HUES64 (cell line): ENCODE data around the gene PKN2.
"Not testable (repeated sequence)": the region's sequence is repeated elsewhere in the genome, so short reads cannot be mapped to it uniquely, and the experiment has no call there.

Source experiments
- H3K27ac ChIP-seq: 2 replicates; pipeline ENCODE4 v1.7.0; 2013; ENCODE audit warnings: low read depth, low read length, inconsistent platforms
- H3K27me3 ChIP-seq: 2 replicates; pipeline ENCODE4 v1.6.1; 2013; ENCODE audit warnings: mild to moderate bottlenecking, low read length; ENCODE audit not compliant: insufficient read depth
- H3K36me3 ChIP-seq: 2 replicates; pipeline ENCODE4 v1.6.1; 2013; ENCODE audit warnings: mild to moderate bottlenecking, low read length; ENCODE audit not compliant: insufficient read depth
- H3K4me1 ChIP-seq: 2 replicates; pipeline ENCODE4 v1.6.1; 2013; ENCODE audit warnings: mild to moderate bottlenecking, low read length, moderate library complexity; ENCODE audit not compliant: insufficient read depth
- H3K4me3 ChIP-seq: 2 replicates; pipeline ENCODE4 v1.5.1; 2013; ENCODE audit warnings: mild to moderate bottlenecking, low read length, moderate library complexity
- H3K9ac ChIP-seq: 2 replicates; pipeline ENCODE4 v1.6.1; 2013; ENCODE audit warnings: mild to moderate bottlenecking, low read depth, low read length
- H3K9me3 ChIP-seq: 2 replicates; pipeline ENCODE4 v1.6.1; 2013; ENCODE audit warnings: low read depth, low read length; ENCODE audit not compliant: insufficient read depth
- whole genome bisulfite sequencing: fragments of 150-250, 120-280 bp; methylation state at CpG from one replicate; pipeline ENCODE4 v1.1.7; 2013; ENCODE audit warnings: missing lambda C conversion rate; 5-methylcytosine and 5-hydroxymethylcytosine counted together

The PKN2 gene

GRCh38 chr1:88847643-88848042 is 163.6 kb downstream of the PKN2 start:
- H3K4me1 ChIP-seq: no peaks in the 10 kb centered on the region
- H3K9me3 ChIP-seq: no peaks in the 10 kb centered on the region
- peaks cover 3% of the 10 kb centered on the region; the same call in 1 of the 2 replicates for H3K36me3 ChIP-seq
- H3K27me3 ChIP-seq: no peaks in the 10 kb centered on the region
- 27% methylated on average over 1 of the region's 1 CpG for WGBS
- H3K9ac ChIP-seq: no peak overlapping the region
- no peak overlapping the region for H3K27ac ChIP-seq
- H3K4me3 ChIP-seq: no peak overlapping the region

DNA sequence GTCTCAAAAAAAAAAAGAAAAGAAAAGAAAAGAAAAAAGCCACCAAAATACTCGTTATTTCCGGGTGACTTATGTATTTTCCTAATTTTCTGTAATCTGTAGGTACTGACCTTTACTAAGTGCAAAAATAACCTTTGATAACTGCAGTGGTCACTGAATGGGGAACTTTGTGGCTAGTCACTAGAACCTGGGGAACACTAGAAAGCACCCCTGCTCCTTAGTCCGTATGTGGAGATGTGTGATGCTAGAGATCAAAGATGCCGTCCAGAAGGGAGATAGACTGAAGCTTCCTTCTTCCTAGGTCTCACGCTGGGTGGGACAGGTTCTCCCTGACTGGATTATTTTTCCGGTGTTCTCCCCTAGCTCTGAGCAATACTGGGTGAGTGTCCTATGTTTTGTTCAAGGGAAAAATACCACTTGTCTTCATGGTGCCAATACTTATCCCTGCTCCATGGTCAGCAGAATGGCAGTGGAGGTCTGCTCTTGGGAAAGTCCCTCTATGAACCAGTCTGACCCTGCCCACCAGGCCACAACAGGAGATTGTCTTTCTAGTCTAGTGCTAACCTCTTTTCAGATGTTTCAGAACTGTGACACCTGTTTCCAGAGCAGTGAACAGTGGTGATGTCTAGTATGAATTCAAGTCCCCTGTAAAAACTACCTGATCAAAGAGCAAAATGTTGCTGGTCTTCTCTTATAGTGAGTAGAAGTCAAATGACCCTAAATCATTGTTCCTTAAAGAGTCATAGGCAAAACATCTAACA is 167.4 kb downstream of the PKN2 start:
- Histone ChIP-seq H3K27ac (no peak overlapping the region), H3K4me1 (no peaks in the 10 kb centered on the region), H3K36me3 (peaks cover 27% of the 10 kb centered on the region), H3K4me3 (no peak overlapping the region), H3K9ac (no peak overlapping the region), H3K27me3 (no peaks in the 10 kb centered on the region), H3K9me3 (no peaks in the 10 kb centered on the region)
- 96% methylated on average over 6 of the region's 6 CpGs for WGBS

- H3K4me1 ChIP-seq: no peaks in the 10 kb centered on the region
- H3K9ac ChIP-seq: no peak overlapping the region
- WGBS: 95% methylated on average over 5 of the region's 6 CpGs
- H3K27me3 ChIP-seq: no peaks in the 10 kb centered on the region
- no peak overlapping the region for H3K27ac ChIP-seq
- H3K9me3 ChIP-seq: no peaks in the 10 kb centered on the region
- H3K36me3 ChIP-seq: peaks cover 6% of the 10 kb centered on the region
- H3K4me3 ChIP-seq: no peak overlapping the region
Measured at GRCh38 chr1:88867743-88868521, 183.9 kb downstream of the PKN2 start.

- WGBS: 97% methylated on average over 14 of the region's 14 CpGs
- not testable (repeated sequence) for H3K4me3 ChIP-seq, H3K27me3 ChIP-seq, H3K9ac ChIP-seq, H3K27ac ChIP-seq, H3K4me1 ChIP-seq, H3K9me3 ChIP-seq, H3K36me3 ChIP-seq
Measured at GRCh38 chr1:88869644-88870043, 185.6 kb downstream of the PKN2 start.

GRCh38 chr1:88873737-88874349 is 189.8 kb downstream of the PKN2 start:
- Histone ChIP-seq H3K4me1 (no peaks in the 10 kb centered on the region), H3K9ac (no peak overlapping the region), H3K9me3 (no peaks in the 10 kb centered on the region), H3K27me3 (no peaks in the 10 kb centered on the region), H3K27ac (no peak overlapping the region), H3K36me3 (no peaks in the 10 kb centered on the region), H3K4me3 (no peak overlapping the region)
- 94% methylated on average over 4 of the region's 5 CpGs for whole genome bisulfite sequencing

- Histone ChIP-seq H3K4me1 (no peaks in the 10 kb centered on the region), H3K9me3 (no peaks in the 10 kb centered on the region), H3K27ac (no peak overlapping the region), H3K4me3 (no peak overlapping the region), H3K27me3 (no peaks in the 10 kb centered on the region), H3K9ac (no peak overlapping the region), H3K36me3 (no peaks in the 10 kb centered on the region)
- WGBS: 95% methylated on average over 4 of the region's 4 CpGs
Measured at GRCh38 chr1:88875595-88875994, 191.5 kb downstream of the PKN2 start.

DNA sequence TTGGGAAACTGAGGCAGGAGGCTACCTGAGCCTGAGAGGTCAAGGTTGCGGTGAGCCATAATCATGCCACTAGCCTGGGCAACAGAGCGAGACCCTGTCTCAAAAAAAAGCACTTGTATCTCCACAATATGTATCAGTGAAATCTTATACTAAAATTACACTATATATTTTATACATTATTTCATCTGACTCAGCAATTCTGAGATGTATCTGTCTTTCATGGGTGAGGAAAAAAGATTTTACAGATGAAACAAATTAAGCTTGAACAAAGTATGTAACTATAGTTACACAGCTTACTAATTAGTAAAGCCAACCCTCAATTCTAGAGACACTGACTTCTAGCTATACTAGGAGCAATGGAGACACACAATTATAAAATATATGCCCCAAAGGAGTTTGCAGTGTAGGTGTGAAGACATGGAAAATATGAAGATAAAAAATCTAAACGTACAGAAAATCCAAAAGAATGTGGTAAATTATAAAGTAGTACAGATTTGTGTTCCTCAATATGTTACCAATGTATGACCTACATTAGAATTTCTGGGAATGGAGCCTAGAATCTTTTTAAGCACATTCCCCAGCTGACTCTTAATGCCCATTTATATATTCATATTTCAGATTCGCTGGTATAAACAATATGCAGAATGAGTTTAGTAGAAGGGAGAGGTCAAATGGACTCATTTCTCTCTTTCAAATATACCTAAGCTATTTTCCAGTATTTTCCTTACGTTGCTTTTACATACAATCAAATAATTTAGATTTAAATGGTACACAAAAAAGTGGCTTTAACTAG is 192.7 kb downstream of the PKN2 start:
- WGBS: 80% methylated on average over 3 of the region's 5 CpGs
- Histone ChIP-seq H3K4me3 (no peak overlapping the region), H3K27me3 (no peaks in the 10 kb centered on the region), H3K9me3 (no peaks in the 10 kb centered on the region), H3K27ac (no peak overlapping the region), H3K9ac (no peak overlapping the region), H3K4me1 (no peaks in the 10 kb centered on the region), H3K36me3 (peaks cover 7% of the 10 kb centered on the region)

DNA sequence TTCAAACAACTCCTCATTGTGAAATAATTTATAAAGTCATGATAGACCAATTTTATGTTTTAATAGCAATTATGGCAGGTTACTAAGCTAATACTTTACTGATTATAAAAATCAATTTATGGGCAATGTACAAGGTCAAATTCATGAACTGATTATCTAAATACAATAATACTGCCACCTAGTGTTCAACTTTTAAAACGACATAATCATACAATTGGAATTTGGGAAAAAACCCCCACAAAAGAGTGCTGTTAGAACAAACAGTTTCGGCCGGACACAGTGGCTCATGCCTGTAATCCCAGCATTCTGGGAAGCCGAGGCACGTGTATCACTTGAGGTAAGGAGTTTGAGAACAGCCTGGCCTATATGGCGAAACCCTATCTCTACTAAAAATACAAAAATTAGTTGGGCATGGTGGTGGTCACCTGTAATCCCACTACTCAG is 193.3 kb downstream of the PKN2 start:
- H3K4me3 ChIP-seq: no peak overlapping the region
- H3K9me3 ChIP-seq: no peaks in the 10 kb centered on the region
- no peak overlapping the region for H3K27ac ChIP-seq
- H3K27me3 ChIP-seq: no peaks in the 10 kb centered on the region
- WGBS: 55% methylated on average over 5 of the region's 6 CpGs
- no peak overlapping the region for H3K9ac ChIP-seq
- H3K4me1 ChIP-seq: no peaks in the 10 kb centered on the region
- H3K36me3 ChIP-seq: peaks cover 11% of the 10 kb centered on the region

DNA sequence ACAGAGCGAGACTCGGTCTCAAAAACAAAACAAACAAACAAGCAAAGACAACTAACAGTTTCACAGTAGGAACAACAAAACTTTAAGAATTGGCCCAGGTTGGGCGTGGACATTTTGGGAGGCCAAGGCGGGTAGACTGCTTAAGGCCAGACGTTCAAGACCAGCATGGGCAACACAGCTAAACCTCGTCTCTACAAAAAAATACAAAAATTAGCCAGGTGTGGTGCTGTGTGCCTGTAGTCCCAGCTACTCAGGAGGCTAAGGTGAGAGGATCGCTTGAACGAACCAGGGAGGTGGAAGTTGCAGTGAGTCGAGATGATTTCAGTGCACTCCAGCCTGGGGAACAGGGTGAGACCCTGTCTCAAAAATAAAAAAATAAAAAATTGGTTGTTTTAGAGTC is 193.8 kb downstream of the PKN2 start:
- peaks cover 16% of the 10 kb centered on the region for H3K36me3 ChIP-seq

GRCh38 chr1:88878731-88879130 is 194.7 kb downstream of the PKN2 start:
- WGBS: 96% methylated on average over 4 of the region's 4 CpGs
- Histone ChIP-seq H3K9me3 (no peaks in the 10 kb centered on the region), H3K27me3 (no peaks in the 10 kb centered on the region), H3K4me3 (no peak overlapping the region), H3K9ac (no peak overlapping the region), H3K4me1 (no peaks in the 10 kb centered on the region), H3K27ac (no peak overlapping the region), H3K36me3 (peaks cover 22% of the 10 kb centered on the region)

More for the DNA sequence above, 193.8 kb downstream of the PKN2 start:
- 91% methylated on average over 9 of the region's 9 CpGs for WGBS
- Histone ChIP-seq H3K4me1 (no peaks in the 10 kb centered on the region), H3K9ac (no peak overlapping the region), H3K9me3 (no peaks in the 10 kb centered on the region), H3K27ac (no peak overlapping the region), H3K27me3 (no peaks in the 10 kb centered on the region), H3K4me3 (no peak overlapping the region)
